Measurements from ENCODE around the gene PRMT2.
"Not testable (repeated sequence)": the region's sequence is repeated elsewhere in the genome, so short reads cannot be mapped to it uniquely, and the experiment has no call there.

The PRMT2 gene

DNA sequence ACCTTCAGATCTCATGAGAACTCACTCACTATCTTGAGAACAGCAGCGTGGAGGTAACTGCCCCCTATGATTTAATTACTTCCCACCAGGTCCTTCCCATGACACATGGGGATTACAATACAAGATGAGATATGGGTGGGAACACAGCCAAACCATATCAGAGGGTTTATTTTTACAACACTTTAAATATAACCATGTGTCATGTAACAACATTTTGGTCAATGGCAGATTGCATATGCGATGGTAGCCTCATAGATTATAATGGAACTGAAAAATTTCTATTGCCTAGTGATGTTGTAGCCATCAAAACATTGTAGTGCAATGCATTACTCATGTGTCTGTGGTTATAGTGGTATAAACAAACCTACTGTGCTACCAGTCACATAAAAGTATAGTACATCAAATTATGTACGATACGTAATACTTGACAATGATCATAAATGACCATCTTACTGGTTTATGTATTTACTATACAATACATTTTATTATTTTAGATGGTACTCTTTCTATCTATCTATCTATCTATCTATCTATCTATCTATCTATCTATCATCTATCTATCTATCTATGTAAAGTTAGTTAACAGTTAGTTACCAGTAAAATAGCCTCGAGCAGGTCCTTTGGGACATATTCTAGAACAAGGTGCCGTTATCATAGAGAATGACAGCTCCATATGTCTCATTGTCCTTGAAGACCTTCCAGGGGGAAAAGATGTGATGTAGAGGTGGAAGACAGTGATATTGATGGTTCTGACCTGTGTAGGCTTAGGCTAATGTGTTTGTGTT is 18.0 kb upstream of the PRMT2 start:
- DNase-seq (ENCODE audit: low read depth), result no peak

GRCh38 chr21:46618738-46619379 is 16.6 kb upstream of the PRMT2 start:
- DNase-seq (ENCODE audit: low read depth), result no peak

DNA sequence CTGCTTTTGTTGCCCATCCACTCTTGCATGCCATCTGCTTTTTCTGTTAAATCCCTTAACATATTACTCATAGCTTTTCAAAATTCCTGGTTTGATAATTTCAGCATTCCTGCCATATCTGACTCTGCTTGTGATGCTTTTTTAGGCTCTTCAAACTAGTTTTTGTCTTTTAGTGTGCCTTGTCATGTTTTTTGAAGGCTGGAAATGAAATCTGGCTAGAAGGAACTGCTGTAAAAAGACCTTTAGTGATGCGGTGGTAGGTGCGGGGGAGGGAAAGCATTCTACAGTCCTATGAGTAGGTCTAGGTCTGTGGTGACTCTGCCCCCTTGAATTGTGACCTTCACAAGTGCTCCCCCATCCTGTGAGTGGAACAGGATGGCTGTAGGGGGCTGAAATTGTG is 15.6 kb upstream of the PRMT2 start:
- DNase-seq (ENCODE audit: low read depth), result no peak

DNA sequence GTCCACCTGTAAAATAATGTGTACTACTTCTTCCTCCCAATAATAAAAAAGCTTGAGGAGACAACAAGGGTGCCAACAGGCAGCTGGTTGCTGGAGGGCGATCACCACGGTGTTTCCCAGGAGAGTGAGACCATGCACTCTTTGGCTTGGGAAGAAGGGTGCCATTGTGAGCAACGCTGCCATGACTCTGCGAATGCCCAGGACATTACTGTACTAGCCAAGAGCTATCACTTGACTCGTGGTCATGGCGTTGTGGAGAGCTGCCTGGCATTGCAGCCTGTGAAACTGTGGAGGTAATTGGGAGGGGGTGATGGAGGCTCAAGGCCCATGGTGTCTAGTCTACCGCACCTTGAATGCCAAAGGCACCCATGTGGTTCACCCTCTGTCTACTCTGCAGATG is 14.6 kb upstream of the PRMT2 start:
- no peak for DNase-seq (ENCODE audit: low read depth)

- DNase-seq (ENCODE audit: low read depth), result no peak
Observed at GRCh38 chr21:46621457-46622182, 13.9 kb upstream of the PRMT2 start.

GRCh38 chr21:46622226-46622625 is 13.2 kb upstream of the PRMT2 start:
- no peak for DNase-seq (ENCODE audit: low read depth)

- no peak for DNase-seq (ENCODE audit: low read depth)
Observed at GRCh38 chr21:46624050-46624449, 11.4 kb upstream of the PRMT2 start.

- no peak for DNase-seq (ENCODE audit: low read depth)
Observed at GRCh38 chr21:46625759-46626158, 9.7 kb upstream of the PRMT2 start.

DNA sequence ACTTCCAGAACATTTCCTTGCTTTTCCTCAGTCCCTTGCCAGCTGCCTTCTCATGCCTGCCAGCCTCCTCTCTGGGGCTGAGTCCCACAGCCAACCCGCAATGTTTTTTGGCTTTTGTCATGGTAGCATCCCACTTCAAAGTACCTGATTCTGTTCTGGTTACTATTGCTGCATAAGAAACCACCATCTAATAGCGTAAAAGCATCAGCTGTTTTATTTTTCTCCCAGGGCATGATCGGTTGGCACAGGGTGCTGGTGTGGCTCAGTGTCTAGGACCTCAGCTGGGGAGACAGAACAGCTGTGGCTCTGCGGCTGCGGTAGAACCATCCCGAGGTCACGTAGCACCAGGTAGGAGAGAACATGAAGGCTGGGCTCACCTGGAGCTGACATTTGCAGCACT is 8.9 kb upstream of the PRMT2 start:
- DNase-seq (ENCODE audit: low read depth), result no peak

DNA sequence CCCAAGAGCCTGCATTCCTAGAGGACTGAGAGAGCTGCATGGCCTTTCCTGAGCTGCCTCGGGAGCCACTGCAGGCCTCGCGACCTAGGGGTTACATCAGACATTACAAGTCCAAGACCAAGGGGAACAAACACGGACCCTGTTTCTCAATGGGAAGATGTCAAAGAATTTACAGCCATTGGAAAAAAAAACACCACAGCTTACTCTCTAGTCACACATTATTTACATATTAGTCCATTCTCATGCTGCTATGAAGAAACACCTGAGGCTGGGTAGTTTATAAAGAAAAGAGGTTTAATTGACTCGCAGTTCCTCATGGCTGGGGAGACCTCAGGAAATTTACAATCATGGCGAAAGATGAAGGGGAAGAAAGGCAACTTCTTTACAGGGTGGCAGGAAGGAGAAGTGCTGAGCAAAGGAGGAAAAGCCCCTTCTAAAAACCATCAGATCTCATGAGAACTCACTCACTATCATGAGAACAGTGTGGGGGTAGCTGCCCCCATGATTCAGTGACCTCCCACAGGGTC is 8.4 kb upstream of the PRMT2 start:
- no peak for DNase-seq (ENCODE audit: low read depth)

GRCh38 chr21:46627726-46628125 is 7.7 kb upstream of the PRMT2 start:
- no peak for DNase-seq (ENCODE audit: low read depth)

DNA sequence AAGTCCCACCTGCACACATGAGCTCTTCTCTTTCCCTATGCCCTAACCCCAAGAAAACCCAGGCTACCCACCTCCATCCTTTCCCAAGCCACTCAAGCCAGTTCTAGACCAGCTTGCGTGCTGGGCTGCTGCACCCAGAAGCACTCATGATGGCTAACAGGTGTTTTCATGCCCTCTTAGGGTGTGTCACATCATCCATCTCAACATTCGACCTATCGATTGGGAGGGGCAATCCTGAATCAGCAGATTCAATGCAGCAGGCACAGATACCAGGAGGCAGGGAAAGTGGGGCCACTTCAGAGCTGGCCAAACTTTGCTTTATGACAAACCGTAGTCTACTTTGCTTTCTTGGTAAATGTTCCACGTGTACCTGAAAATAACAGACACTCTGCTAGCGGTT is 6.6 kb upstream of the PRMT2 start:
- no peak for DNase-seq (ENCODE audit: low read depth)

DNA sequence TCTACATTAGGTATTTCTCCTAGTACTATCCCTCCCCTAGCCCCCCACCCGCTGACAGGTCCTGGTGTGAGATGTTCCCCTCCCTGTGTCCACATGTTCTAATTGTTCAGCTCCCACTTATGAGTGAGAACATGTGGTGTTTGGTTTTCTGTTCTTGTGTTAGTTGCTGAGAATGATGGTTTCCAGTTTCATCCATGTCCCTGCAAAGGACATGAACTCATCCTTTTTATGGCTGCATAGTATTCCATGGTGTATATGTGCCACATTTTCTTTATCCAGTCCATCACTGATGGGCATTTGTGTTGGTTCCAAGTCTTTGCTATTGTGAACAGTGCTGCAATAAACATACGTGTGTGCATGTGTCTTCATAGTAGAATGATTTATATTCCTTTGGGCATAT is 4.6 kb upstream of the PRMT2 start:
- DNase-seq (ENCODE audit: low read depth), result not testable (repeated sequence)

- no peak for DNase-seq (ENCODE audit: low read depth)
Observed at GRCh38 chr21:46633566-46633965, 1.9 kb upstream of the PRMT2 start.

GRCh38 chr21:46634427-46634826 is 1.0 kb upstream of the PRMT2 start:
- no peak for DNase-seq (ENCODE audit: low read depth)

GRCh38 chr21:46634966-46635323 is 529 bp upstream of the PRMT2 start:
- DNase-seq (ENCODE audit: low read depth), result no peak

DNA sequence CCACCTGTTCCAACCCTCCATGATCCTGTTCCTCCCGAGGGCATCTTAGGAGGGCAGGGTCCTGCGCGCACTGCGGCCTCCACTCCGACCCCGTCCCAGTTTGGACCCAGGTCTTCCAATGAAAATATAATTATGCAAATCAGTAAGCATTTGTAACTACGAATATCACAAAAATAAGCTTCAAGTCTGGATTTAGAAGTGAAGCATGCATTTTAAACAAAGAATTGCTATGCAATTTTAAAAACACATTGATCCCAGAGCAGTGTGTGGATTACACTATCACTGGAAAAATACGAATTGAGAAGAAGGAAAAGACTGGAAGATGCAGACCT is 673 bp downstream of the PRMT2 start:
- DNase-seq (ENCODE audit: low read depth), result no peak

DNA sequence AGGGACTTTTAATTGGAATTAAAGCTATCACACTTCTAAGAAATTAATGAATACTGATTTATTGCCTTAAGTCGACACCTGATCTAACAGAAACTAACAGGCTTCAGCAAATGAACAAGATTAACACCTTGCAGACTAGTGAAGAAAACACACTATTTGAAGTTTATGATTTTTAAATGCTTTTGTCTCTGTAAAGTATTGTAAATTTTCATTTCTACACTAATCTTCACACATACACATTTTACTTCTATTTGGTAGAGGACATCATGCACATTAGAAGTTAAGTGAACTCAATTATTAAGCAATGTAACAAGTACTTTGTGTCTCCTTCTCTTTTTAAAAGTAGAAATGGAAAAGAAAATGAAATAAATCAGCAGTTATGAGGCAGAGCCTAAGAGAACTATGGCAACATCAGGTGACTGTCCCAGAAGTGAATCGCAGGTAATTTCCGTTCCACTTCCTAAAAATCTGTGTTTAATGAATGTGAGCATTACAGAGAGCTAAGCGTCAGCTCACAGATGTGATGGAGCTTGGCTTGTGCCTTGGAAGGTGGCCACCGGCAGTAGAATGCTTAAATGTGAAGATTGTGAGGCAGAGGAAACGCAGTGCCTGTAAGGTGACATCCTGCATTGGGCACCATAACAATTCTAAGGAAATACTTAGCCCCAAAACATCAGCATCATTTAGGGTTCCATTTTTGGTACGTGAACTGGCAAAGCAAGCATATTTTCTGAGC is 1.2 kb downstream of the PRMT2 start:
- DNase-seq (ENCODE audit: low read depth), result no peak

GRCh38 chr21:46637952-46638746 is 2.7 kb downstream of the PRMT2 start:
- DNase-seq (ENCODE audit: low read depth), result no peak

GRCh38 chr21:46639489-46640386 is 4.3 kb downstream of the PRMT2 start:
- no peak for DNase-seq (ENCODE audit: low read depth)

DNA sequence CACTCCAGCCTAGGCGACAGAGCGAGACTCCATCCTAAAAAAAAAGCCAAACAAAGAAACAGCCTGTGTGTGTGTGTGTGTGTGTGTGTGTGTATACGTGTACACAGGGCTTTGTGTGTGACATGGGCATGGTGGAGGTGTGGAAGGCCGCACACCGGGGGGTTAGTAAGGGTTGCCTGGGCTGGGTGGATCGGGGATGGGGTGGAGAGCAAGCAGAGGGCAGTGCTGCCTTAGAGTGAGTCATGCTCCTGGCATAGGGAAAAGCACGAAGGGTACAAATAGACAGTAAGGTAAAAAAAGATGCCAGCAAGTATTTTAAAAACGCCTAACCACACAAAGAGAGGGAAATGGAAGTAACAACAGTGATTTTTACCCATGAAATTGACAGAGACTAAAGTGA is 6.2 kb downstream of the PRMT2 start:
- no peak for DNase-seq (ENCODE audit: low read depth)
